A549 (cell line): ENCODE data around the gene SLC2A8.

Experiments
- CEBPB ChIP-seq, 2 experiments: fragments of >200 bp in 1 of 2; sonication (Bioruptor Twin) in 1 of 2; formaldehyde crosslinking in 1 of 2; IDR thresholded peaks; 2 replicates each; pipeline ENCODE4 v1.6.1; 2012 to 2016
- CTCF ChIP-seq: fragments of >200 bp; sonication (Bioruptor Twin); formaldehyde crosslinking; IDR thresholded peaks from 3 replicates; pipeline ENCODE4 v1.5.1; 2016
- PHF8 ChIP-seq: fragments of 200-600 bp; sonication (generic); IDR thresholded peaks from 2 replicates; pipeline ENCODE4 v1.6.1; 2016; ENCODE audit warnings: low read depth, mild to moderate bottlenecking, antibody characterized with exemption, moderate library complexity, borderline replicate concordance
- POLR2A ChIP-seq: IDR thresholded peaks from 2 replicates; pipeline ENCODE4 v1.6.1; 2012; ENCODE audit warnings: mild to moderate bottlenecking, low read length
- TF ChIP-seq, protein P1 (sequence below): IDR thresholded peaks from 2 replicates; pipeline ENCODE4 v1.6.1; 2012
- TF ChIP-seq, protein P2 (sequence below): IDR thresholded peaks from 2 replicates; pipeline ENCODE4 v1.6.1; 2012; ENCODE audit warnings: low read depth, borderline replicate concordance

GRCh38 chr9:127368852-127369402 is 28.0 kb upstream of the SLC2A8 start:
- no peak for TF ChIP-seq CTCF
- TF ChIP-seq POLR2A = no peak
- TF ChIP-seq, protein P1, sequence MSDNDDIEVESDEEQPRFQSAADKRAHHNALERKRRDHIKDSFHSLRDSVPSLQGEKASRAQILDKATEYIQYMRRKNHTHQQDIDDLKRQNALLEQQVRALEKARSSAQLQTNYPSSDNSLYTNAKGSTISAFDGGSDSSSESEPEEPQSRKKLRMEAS = no peak
- TF ChIP-seq CEBPB (IDR thresholded peaks at IDR 0.05) = no peak
- TF ChIP-seq PHF8 = no peak
- TF ChIP-seq, protein P2, sequence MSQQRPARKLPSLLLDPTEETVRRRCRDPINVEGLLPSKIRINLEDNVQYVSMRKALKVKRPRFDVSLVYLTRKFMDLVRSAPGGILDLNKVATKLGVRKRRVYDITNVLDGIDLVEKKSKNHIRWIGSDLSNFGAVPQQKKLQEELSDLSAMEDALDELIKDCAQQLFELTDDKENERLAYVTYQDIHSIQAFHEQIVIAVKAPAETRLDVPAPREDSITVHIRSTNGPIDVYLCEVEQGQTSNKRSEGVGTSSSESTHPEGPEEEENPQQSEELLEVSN = no peak
